Lower leg skin (tissue), 4 donors: ENCODE measurements around the gene RGL4. TPM values are rescaled to one million over a fixed set of nuclear protein-coding genes. Genes with fewer than 3 reads are reported as not detected.
"Not testable (repeated sequence)": the region's sequence is repeated elsewhere in the genome, so short reads cannot be mapped to it uniquely, and the experiment has no call there.

Source experiments
- DNase-seq, 2 donors: peaks; one replicate each; pipeline ENCODE4 v3.0.0-alpha.2; 2019; ENCODE audit warnings: low spot score in 2 of 2
- H3K4me3 ChIP-seq: fragments of 200-600 bp; sonication (generic); 2 replicates; pipeline ENCODE4 v1.5.1; 2017; ENCODE audit warnings: mild to moderate bottlenecking, low read depth; ENCODE audit not compliant: poor library complexity, severe bottlenecking
- POLR2A ChIP-seq, 2 donors: fragments of 450-650 bp; IDR thresholded peaks; one replicate each; pipeline ENCODE4 v1.6.1; 2016 to 2017; ENCODE audit warnings: antibody characterized with exemption in 2 of 2, mild to moderate bottlenecking in 1 of 2, moderate library complexity in 1 of 2
- WGBS, 2 donors: methylation state at CpG; one replicate each; pipeline ENCODE4 v1.1.5; 2018; 5-methylcytosine and 5-hydroxymethylcytosine counted together
- intact Hi-C: fragments of 100-400 bp; cut with DNase I; formaldehyde crosslinking; loops from one replicate; pipeline ENCODE4 v1.15.0; 2023; ENCODE audit warnings: low total_unique reads
- total RNA-seq, 4 donors: library from RNA; depleted of rRNA; stranded (reverse); fragments of >200 nt; gene quantifications; one replicate each; pipeline ENCODE4 v1.1.0, GENCODE V29; 2016
- TF ChIP-seq, protein P1 (sequence below), 3 donors: fragments of 450-650 bp; IDR thresholded peaks; one replicate each; pipeline ENCODE4 v1.5.1; 2016; ENCODE audit warnings: antibody characterized with exemption in 3 of 3, mild to moderate bottlenecking in 3 of 3, moderate library complexity in 2 of 3

The RGL4 gene
- total RNA-seq, 4 donors from 2014 or later = 0.39 TPM; not detected in 3

DNA sequence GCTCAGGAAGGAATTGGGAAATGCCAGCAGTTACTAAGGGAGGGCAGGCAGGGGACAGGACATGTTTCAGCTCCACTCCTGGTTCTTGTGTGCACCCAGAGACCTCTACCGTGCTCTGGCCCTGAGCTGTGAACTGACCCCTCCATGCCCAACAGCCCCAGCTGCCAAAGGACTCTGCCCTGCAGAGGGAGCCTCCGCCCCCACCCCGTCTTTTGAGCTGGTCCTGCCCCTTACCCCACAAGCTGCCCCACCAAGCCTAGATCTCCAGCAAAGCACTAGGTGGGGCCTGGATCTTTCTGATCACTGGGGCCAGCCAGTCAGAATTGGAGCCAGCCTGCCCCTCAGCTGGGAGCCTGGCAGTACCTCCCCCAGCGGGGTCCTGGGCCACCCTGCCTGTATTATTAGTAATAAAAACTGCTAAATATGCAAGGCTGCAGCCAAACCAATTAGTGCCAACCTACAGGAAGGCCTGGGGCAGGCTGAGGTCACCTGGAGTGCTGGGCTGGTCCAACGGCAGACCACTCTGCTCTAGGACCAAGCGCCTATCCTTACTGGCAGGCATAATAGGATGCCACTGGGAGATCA, 34.8 kb upstream of the RGL4 start:
- H3K4me3 ChIP-seq = no peak overlapping the region
- intact Hi-C loops = no loop called here
- no peak for DNase-seq
- TF ChIP-seq, protein P1, sequence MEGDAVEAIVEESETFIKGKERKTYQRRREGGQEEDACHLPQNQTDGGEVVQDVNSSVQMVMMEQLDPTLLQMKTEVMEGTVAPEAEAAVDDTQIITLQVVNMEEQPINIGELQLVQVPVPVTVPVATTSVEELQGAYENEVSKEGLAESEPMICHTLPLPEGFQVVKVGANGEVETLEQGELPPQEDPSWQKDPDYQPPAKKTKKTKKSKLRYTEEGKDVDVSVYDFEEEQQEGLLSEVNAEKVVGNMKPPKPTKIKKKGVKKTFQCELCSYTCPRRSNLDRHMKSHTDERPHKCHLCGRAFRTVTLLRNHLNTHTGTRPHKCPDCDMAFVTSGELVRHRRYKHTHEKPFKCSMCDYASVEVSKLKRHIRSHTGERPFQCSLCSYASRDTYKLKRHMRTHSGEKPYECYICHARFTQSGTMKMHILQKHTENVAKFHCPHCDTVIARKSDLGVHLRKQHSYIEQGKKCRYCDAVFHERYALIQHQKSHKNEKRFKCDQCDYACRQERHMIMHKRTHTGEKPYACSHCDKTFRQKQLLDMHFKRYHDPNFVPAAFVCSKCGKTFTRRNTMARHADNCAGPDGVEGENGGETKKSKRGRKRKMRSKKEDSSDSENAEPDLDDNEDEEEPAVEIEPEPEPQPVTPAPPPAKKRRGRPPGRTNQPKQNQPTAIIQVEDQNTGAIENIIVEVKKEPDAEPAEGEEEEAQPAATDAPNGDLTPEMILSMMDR (IDR thresholded peaks at IDR 0.05) = no peak
- TF ChIP-seq POLR2A (IDR thresholded peaks at IDR 0.05) = no peak
- 89 to 92% methylated on average over 5 to 6 of the region's 6 CpGs for WGBS, 2 donors

DNA sequence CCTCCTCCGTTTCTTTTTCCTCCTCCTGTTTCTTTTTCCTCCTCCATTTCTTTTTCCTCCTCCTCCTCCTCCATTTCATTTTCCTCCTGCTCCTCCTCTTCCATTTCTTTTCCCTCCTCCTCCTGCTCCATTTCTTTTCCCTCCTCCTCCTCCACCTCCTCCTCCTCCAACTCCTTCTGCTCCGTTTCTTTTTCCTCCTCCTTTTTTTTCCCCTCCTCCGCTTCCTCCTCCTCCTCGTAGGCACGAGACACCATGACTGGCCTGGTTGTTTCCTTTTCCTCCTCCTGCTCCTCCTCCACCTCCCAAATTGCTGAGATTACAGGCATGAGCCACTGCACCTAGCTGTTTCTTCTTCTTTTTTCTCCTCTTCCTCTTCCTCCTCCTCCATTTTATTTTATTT, 33.1 kb upstream of the RGL4 start:
- intact Hi-C loops = no loop called here
- DNase-seq = no peak
- WGBS, 2 donors = 76 to 81% methylated on average over 5 of the region's 5 CpGs
- TF ChIP-seq, protein P1 (IDR thresholded peaks at IDR 0.05) = no peak
- TF ChIP-seq POLR2A (IDR thresholded peaks at IDR 0.05) = no peak
- H3K4me3 ChIP-seq = no peak overlapping the region

DNA sequence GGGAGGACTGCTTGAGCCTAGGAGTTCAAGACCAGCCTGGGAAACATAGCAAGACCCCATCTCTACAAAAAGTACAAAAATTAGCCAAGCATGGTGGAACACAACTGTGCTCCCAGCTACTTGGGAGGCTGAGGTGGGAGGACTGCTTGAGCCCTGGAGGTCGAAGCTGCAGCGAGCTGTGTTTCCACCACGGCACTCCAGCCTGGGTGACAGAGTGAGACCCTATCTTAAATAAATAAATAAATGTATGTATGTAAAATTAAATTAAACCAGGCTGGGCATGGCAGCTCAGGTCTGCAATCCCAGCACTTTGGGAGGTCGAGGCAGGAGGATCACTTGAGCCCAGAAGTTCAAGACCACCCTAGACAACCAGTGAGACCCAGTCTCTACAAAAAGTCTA, 30.4 kb upstream of the RGL4 start:
- H3K4me3 ChIP-seq, DNase-seq, intact Hi-C loops: not testable (repeated sequence)
- WGBS, 2 donors = 96 to 98% methylated on average over 4 of the region's 4 CpGs

DNA sequence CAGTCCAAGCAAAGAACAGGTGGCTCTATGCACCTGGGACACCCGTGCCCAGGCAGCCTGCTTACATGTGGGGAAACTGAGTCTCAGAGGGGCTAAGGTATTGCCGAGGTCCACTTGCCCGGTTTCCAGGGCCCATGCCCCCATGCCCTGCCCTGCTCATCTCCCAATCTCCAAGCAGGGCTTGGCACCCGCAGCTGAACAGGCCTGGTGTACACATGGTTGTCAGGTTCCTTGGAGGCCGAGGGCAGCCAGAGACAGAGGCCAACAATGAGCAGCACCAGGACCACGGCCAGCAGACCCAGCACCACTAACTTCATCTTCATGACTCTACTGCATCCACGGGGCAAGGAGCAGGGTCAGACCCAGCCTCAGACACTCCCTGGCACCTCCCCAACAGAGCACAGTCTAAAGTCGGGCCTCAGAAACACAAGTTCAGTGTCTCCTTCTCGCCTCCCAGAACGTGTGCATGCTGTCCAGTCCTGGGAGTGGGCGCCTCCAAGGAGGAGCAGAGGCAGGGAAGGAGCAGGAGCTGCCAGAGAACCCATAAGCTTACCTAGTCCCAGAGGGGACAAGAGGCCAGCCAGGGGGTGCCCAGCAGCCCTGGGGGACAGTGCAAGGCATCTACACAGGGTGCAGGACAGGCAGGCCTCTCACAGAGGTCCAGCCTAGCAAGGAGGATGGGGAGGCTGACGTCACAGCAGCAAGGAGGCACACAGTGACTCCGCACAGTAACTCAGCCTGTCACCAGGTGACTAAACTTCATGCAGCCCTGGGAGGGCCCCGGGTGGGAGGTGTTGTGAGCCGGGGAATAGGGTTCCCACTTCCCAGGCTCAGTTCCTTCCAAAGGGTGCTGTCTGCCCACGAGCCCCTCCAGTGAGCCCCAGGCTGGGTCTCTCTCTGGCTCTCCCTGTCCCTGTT, 20.2 kb upstream of the RGL4 start:
- WGBS, 2 donors = 83 to 88% methylated on average over 13 to 16 of the region's 16 CpGs
- TF ChIP-seq, protein P1 (IDR thresholded peaks at IDR 0.05) = no peak
- TF ChIP-seq POLR2A (IDR thresholded peaks at IDR 0.05) = no peak
- H3K4me3 ChIP-seq = no peak overlapping the region
- DNase-seq = no peak
- intact Hi-C loops = no loop called here

DNA sequence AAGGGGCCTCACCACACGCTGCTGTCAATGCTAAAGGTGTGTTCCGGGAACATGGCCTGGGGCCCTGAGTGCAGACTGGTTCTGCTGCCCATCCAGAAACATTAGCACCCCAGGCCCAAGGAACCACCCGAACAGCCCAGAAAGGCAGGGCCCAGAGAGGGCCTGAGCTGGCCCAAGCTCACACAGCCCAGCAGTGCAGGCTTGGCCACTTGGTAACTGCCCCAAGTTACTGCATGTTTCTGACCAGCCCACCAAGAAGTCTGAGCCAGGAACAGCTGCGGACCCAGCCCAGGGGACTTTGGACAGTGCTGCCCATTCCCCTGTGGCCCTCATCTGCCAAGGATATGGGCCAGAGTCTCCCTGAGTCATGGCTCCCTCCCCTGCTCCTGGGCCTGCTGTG, 19.4 kb upstream of the RGL4 start:
- no CpG with 5 or more reads among the region's 4 CpGs for WGBS, 2 donors
- H3K4me3 ChIP-seq, intact Hi-C loops, DNase-seq: not testable (repeated sequence)

DNA sequence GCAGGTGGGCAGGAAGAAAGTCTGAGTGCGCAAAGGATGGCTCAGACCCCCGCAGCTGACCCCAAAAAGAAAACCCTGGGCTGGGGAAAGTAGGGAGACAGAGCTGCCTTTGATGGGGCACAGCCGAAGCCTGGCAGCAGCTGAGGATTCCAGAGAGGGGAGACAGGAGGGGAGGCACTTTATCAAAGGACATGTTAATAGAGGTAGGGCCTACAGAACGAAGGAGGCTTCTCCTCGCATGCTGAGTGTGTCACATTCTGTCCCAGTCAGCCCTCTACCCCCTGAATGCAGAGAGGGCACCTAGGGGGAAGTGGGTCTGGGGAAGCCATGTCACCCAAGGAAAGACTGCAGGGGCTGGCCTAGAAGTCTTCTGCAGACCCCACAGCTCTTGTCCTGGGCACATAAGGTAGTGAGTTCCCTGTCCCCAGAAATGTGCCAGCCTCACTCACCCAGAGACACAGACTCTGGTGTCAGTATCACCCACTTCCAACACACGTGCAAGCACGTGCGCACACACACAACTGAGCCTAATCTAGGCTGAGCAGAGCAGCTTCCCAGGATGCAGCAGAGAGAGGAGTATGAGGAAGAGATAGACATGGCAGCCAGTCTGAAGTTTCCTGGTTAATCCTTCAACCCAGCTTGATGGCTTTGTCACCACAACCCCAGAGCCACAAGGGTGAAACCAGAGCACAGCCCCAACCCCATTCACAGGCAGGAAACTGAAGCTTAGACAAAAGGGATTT, 18.3 kb upstream of the RGL4 start:
- WGBS, 2 donors = 89 to 95% methylated on average over 8 of the region's 8 CpGs
- intact Hi-C loops, H3K4me3 ChIP-seq, DNase-seq: not testable (repeated sequence)

DNA sequence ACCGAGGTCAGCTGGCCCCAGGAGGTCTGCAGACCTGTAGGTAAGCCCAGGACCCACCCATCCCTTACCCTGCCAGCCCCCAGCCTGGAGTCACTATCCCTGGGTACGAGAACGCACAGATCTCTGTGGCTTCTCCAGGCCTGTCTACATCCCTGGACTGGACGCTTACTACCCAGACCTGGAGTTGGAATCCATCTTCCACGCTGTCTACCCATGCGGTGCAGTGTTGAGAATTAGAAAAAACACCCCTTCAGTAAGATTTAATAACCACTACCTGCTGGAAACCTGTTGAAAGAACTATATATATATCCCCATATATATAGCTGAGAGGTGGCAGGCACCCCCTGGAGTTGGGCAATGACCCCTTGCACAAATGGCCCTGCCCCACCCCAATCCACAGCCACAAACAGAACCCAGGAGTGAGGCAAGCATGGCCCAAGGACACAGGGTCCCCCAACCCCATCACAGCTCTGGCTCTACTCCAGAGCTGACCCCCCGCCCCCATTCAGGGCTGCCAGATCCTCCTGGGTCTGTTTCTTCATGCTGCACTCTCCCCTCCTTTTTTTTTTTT, 17.7 kb upstream of the RGL4 start:
- 90 to 93% methylated on average over 7 of the region's 7 CpGs for WGBS, 2 donors
- DNase-seq = no peak
- no peak for TF ChIP-seq POLR2A (IDR thresholded peaks at IDR 0.05)
- TF ChIP-seq, protein P1 (IDR thresholded peaks at IDR 0.05) = no peak
- H3K4me3 ChIP-seq = no peak overlapping the region
- intact Hi-C loops = no loop called here
